HepG2 (cell line): ENCODE data around the gene SHPK. TPM values are rescaled to one million over a fixed set of nuclear protein-coding genes. Genes with fewer than 3 reads are reported as not detected.

Experiments used
- ATAC-seq: fragments of 200-7000 bp; cut with Tn5 transposase; 3 replicates; pipeline ENCODE4 v1.9.1; 2020; ENCODE audit warnings: mild to moderate bottlenecking, moderate library complexity
- BruUV-seq: library from RNA; stranded (reverse); fragments of 400-500 nt; replicated peaks from 2 replicates; lab custom pipeline; 2021; lab: Mats Ljungman, UMichigan
- CTCF ChIA-PET: fragments of 300-600 bp; formaldehyde crosslinking; extraction: SDS; loops from one replicate; lab custom pipeline; 2021; ENCODE audit warnings: low total read pairs, inconsistent platforms, low intra/inter-chr PET ratio; lab: Yijun Ruan, JAX
- POLR2A ChIA-PET: fragments of 350-600 bp; sonication (Branson Sonifier 250); formaldehyde crosslinking; loops from one replicate; lab custom pipeline; 2020; ENCODE audit warnings: antibody characterized with exemption, inconsistent platforms; lab: Yijun Ruan, JAX
- DNase-seq: peaks from one replicate; pipeline ENCODE4 v3.0.0-alpha.2; 2015; ENCODE audit warnings: low spot score
- FAIRE-seq: peaks from 3 replicates; lab custom pipeline; 2011; peaks lifted over from hg19 to GRCh38; lab: Jason Lieb, UNC
- H2AFZ ChIP-seq: one replicate; pipeline ENCODE4 v1.6.1; 2011; ENCODE audit warnings: low read length, inconsistent platforms
- H3K27ac ChIP-seq: fragments of 300-600 bp; 3 replicates; pipeline ENCODE4 v1.8.0; 2011; ENCODE audit warnings: mixed run types, mild to moderate bottlenecking, mixed read lengths, low read length, inconsistent platforms; ENCODE audit not compliant: insufficient read depth; ENCODE audit errors: extremely low read length
- H3K27me3 ChIP-seq, 2 experiments: fragments of 200-600 bp in 1 of 2; 2 replicates in 1 of 2; 3 replicates in 1 of 2; pipeline versions ENCODE4 v1.6.0 to v1.8.0; 2011; ENCODE audit warnings: low read length in 2 of 2, mild to moderate bottlenecking in 2 of 2, moderate library complexity in 2 of 2, inconsistent platforms in 1 of 2; ENCODE audit not compliant: insufficient read depth in 2 of 2, control insufficient read depth in 1 of 2
- H3K36me3 ChIP-seq, 2 experiments: fragments of 200-600 bp in 1 of 2; replicated peaks in 1 of 2; 2 replicates in 1 of 2; 3 replicates in 1 of 2; pipeline versions ENCODE4 v1.5.1 to v1.8.0; 2011; ENCODE audit warnings: low read length in 2 of 2, inconsistent platforms in 1 of 2; ENCODE audit not compliant: insufficient read depth in 2 of 2, control insufficient read depth in 1 of 2
- H3K4me1 ChIP-seq: 2 replicates; pipeline ENCODE4 v1.5.1; 2012; ENCODE audit warnings: low read length, inconsistent platforms; ENCODE audit not compliant: insufficient read depth
- H3K4me2 ChIP-seq: 2 replicates; pipeline ENCODE4 v1.6.0; 2011; ENCODE audit warnings: low read depth, low read length, inconsistent platforms
- H3K4me3 ChIP-seq, 3 experiments: fragments of 200-600 bp in 1 of 3; sonication (generic), shearing (Covaris generic) in 1 of 3; replicated peaks in 1 of 3; 2 replicates each; pipeline ENCODE4 v1.5.1; 2011 to 2016; ENCODE audit warnings: low read length in 3 of 3, inconsistent platforms in 2 of 3, low read depth in 2 of 3, mild to moderate bottlenecking in 2 of 3, control low read depth in 1 of 3, mixed read lengths in 1 of 3; ENCODE audit not compliant: insufficient read depth in 1 of 3
- H3K79me2 ChIP-seq: one replicate; pipeline ENCODE4 v1.6.1; 2011; ENCODE audit warnings: low read length, inconsistent platforms; ENCODE audit not compliant: insufficient read depth
- H3K9ac ChIP-seq: 2 replicates; pipeline ENCODE4 v1.6.0; 2011; ENCODE audit warnings: mild to moderate bottlenecking, low read depth, low read length, inconsistent platforms; ENCODE audit not compliant: insufficient read depth
- H3K9me3 ChIP-seq: 2 replicates; pipeline ENCODE4 v1.5.1; 2012; ENCODE audit warnings: mild to moderate bottlenecking, low read length
- H4K20me1 ChIP-seq: 2 replicates; pipeline ENCODE4 v1.6.0; 2011; ENCODE audit warnings: inconsistent platforms, mild to moderate bottlenecking, low read length, moderate library complexity; ENCODE audit not compliant: insufficient read depth
- EP300 ChIP-seq, 3 experiments: sonication (generic) in 1 of 3; formaldehyde crosslinking in 1 of 3; IDR thresholded peaks; 2 replicates each; pipeline versions ENCODE4 v1.5.1 to v1.6.1; 2011 to 2020; ENCODE audit warnings: low read depth in 2 of 3, low read length in 2 of 3, borderline replicate concordance in 1 of 3, improper control_type of control experiment in 1 of 3, mild to moderate bottlenecking in 1 of 3, missing genetic modification reagents in 1 of 3, moderate library complexity in 1 of 3
- FOSL2 ChIP-seq: sonication (generic); formaldehyde crosslinking; IDR thresholded peaks from 2 replicates; pipeline ENCODE4 v1.4.0; 2020; ENCODE audit warnings: missing genetic modification reagents
- KLF12 ChIP-seq: sonication (generic); formaldehyde crosslinking; IDR thresholded peaks from 2 replicates; pipeline ENCODE4 v1.4.0; 2020; ENCODE audit warnings: missing genetic modification reagents, borderline replicate concordance
- MAFF ChIP-seq: IDR thresholded peaks from 2 replicates; pipeline ENCODE4 v1.6.1; 2011; ENCODE audit warnings: low read depth, low read length, improper control_type of control experiment
- POLR2A ChIP-seq, 2 experiments: IDR thresholded peaks; 2 replicates each; pipeline ENCODE4 v1.6.1; 2011; ENCODE audit warnings: low read depth in 2 of 2, low read length in 2 of 2, mild to moderate bottlenecking in 1 of 2, moderate library complexity in 1 of 2; ENCODE audit not compliant: insufficient read depth in 1 of 2
- TBP ChIP-seq: sonication (generic); formaldehyde crosslinking; IDR thresholded peaks from 2 replicates; pipeline ENCODE4 v1.5.0; 2020; ENCODE audit warnings: missing genetic modification reagents
- ZFP36 ChIP-seq: fragments of 150-350 bp; IDR thresholded peaks from 2 replicates; pipeline ENCODE4 v1.6.1; 2018; ENCODE audit warnings: borderline replicate concordance, low read length, low read depth; ENCODE audit not compliant: partially characterized antibody
- ZMYM3 ChIP-seq: sonication (generic); formaldehyde crosslinking; IDR thresholded peaks from 2 replicates; pipeline ENCODE4 v1.5.1; 2020; ENCODE audit warnings: mild to moderate bottlenecking, missing genetic modification reagents
- ZNF317 ChIP-seq: sonication (generic); formaldehyde crosslinking; IDR thresholded peaks from 2 replicates; pipeline ENCODE4 v1.5.0; 2020; ENCODE audit warnings: mild to moderate bottlenecking, missing genetic modification reagents
- ZNF329 ChIP-seq: sonication (generic); formaldehyde crosslinking; IDR thresholded peaks from 2 replicates; pipeline ENCODE4 v1.9.0; 2021; ENCODE audit warnings: low read depth, mild to moderate bottlenecking, missing genetic modification reagents
- WGBS: methylation state at CpG from one replicate; pipeline ENCODE4 v1.1.6; 2017; ENCODE audit warnings: low lambda C conversion rate; 5-methylcytosine and 5-hydroxymethylcytosine counted together
- in situ Hi-C: cut with HindIII; loops from 2 replicates; pipeline ENCODE4 v1.10.0; 2017; ENCODE audit warnings: low pct_unique_long_range_greater_than_20kb; ENCODE audit not compliant: extremely low pct_ligation_motif_present
- intact Hi-C: fragments of 100-400 bp; cut with micrococcal nuclease; formaldehyde crosslinking; loops from one replicate; pipeline ENCODE4 v1.10.0; 2022; ENCODE audit not compliant: unreplicated experiment
- polyA plus RNA-seq, 8 experiments: library from polyadenylated mRNA; depleted of rRNA in 3 of 8; stranded (reverse) in 7 of 8; unstranded in 1 of 8; fragments of >200 nt; fragmentation: Illumina TruSeq in 4 of 8; extraction: Trizol in 4 of 8; gene quantifications; 2 replicates each; pipeline versions ENCODE4 v1.2.1 to v1.2.3, GENCODE V29; 2011 to 2016; ENCODE audit warnings: low read depth in 4 of 8, missing spikeins in 1 of 8, mixed read lengths in 1 of 8; ENCODE audit not compliant: insufficient read depth in 1 of 8
- total RNA-seq, 5 experiments: library from RNA; depleted of rRNA; stranded (reverse); fragments of >200 nt; fragmentation: Illumina TruSeq; extraction: Trizol; gene quantifications; 2 replicates each; pipeline ENCODE4 v1.2.3, GENCODE V29; 2016; ENCODE audit warnings: low read depth in 1 of 5
- TF ChIP-seq, protein P1 (sequence below): sonication (generic); formaldehyde crosslinking; IDR thresholded peaks from 2 replicates; pipeline ENCODE4 v1.5.1; 2020; ENCODE audit warnings: missing genetic modification reagents, mild to moderate bottlenecking, borderline replicate concordance
- TF ChIP-seq, protein P2 (sequence below): sonication (generic); formaldehyde crosslinking; IDR thresholded peaks from 2 replicates; pipeline ENCODE4 v1.4.0; 2020; ENCODE audit warnings: mild to moderate bottlenecking, missing genetic modification reagents
- TF ChIP-seq, protein P3 (sequence below): sonication (generic); formaldehyde crosslinking; IDR thresholded peaks from 2 replicates; pipeline ENCODE4 v1.4.0; 2020; ENCODE audit warnings: mild to moderate bottlenecking, missing genetic modification reagents
- TF ChIP-seq, protein P4 (sequence below): sonication (generic); formaldehyde crosslinking; IDR thresholded peaks from 2 replicates; pipeline ENCODE4 v1.8.1; 2023; ENCODE audit warnings: mild to moderate bottlenecking, inconsistent platforms, moderate library complexity, missing genetic modification reagents, borderline replicate concordance

SHPK gene
- total and polyA plus RNA-seq, 2 of the 13 experiments (the other 11 are each of a cell fraction or from before 2014, with no cell fraction given) = 16.2 to 30.9 TPM

DNA sequence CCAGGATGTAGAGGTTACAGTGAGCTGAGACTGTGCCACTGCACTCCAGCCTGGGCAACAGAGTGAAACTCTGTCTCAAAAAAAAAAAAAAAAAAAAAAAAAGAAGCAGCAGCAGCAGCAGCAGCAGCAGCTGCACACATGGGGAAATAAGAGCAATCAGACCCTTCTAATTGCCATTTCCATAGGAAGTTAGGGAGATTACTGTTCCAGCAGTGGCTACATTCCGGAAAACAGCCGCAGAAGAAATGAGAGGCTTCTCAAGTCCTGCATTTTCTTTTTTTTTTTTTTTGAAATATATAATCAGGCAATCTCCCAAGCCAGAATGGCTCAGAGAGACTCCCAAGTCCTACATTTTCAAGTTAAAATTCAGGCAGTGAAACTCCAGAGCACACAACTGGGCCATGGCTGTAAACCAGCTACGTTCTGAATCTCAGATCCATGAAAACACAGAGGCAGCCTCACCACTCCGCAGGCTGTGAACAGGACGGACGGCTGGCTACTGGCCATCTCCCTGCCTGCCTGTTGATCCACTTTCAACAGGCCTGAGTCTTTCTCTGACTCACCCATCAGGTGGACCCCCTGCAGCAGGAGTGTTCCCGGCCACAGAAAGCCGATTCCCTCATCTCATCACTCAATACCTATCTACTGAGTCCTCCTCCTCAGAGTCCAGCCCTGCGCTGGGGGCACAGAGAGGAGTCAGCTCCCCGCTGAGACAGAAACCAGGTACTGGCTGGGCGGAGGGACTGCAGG, 41.8 kb downstream of the SHPK start:
- DNase-seq = no peak
- no peaks in the 10 kb centered on the region for H4K20me1 ChIP-seq
- no peaks in the 10 kb centered on the region for H3K9me3 ChIP-seq
- TF ChIP-seq, protein P1, sequence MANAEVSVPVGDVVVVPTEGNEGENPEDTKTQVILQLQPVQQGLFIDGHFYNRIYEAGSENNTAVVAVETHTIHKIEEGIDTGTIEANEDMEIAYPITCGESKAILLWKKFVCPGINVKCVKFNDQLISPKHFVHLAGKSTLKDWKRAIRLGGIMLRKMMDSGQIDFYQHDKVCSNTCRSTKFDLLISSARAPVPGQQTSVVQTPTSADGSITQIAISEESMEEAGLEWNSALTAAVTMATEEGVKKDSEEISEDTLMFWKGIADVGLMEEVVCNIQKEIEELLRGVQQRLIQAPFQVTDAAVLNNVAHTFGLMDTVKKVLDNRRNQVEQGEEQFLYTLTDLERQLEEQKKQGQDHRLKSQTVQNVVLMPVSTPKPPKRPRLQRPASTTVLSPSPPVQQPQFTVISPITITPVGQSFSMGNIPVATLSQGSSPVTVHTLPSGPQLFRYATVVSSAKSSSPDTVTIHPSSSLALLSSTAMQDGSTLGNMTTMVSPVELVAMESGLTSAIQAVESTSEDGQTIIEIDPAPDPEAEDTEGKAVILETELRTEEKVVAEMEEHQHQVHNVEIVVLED (CRISPR knock-in tag) = no peak
- no peak for TF ChIP-seq ZMYM3
- TF ChIP-seq, protein P2, sequence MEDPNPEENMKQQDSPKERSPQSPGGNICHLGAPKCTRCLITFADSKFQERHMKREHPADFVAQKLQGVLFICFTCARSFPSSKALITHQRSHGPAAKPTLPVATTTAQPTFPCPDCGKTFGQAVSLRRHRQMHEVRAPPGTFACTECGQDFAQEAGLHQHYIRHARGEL (CRISPR knock-in tag) = no peak
- H2AFZ ChIP-seq = no peak overlapping the region
- no TSS peak for BruUV-seq
- no peak overlapping the region for H3K4me3 ChIP-seq
- in situ Hi-C loops (no loop called here), intact Hi-C loops (no loop called here)
- no peak for FAIRE-seq
- no peak overlapping the region for H3K27ac ChIP-seq
- ChIA-PET POLR2A (no interaction called here), CTCF (no interaction called here)
- no peaks in the 10 kb centered on the region for H3K79me2 ChIP-seq
- H3K36me3 ChIP-seq = peaks cover 16 to 33% of the 10 kb centered on the region in 2 experiments; a peak in 4 of 5 replicates
- H3K4me1 ChIP-seq = no peaks in the 10 kb centered on the region
- H3K4me2 ChIP-seq = no peak overlapping the region
- H3K9ac ChIP-seq = no peak overlapping the region
- H3K27me3 ChIP-seq = no peaks in the 10 kb centered on the region
- no peak for ATAC-seq
- 92% methylated on average over 11 of the region's 11 CpGs for WGBS

DNA sequence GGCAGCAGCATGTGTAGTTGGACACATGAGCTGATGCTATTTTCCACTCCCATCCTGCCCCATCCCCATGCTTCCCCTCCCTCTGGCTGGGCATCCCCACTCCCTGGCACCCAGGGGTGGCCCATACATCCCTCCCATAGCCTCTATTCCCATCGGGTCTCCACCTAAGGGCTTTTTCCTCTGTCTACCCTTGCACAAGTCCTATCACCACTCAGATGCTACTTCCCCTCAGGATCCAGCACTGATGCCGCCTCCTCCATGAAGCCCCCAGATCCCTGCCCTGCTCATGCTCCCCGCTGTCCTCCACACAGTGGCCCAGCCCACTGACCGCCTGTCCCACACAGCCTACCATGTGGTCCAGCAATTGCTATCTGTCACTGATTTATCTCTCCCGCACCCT, 42.7 kb downstream of the SHPK start:
- ATAC-seq = no peak
- Histone ChIP-seq H3K27me3 (no peaks in the 10 kb centered on the region), H4K20me1 (no peaks in the 10 kb centered on the region), H3K9ac (no peak overlapping the region), H3K36me3 (peaks cover 16 to 38% of the 10 kb centered on the region in 2 experiments; a peak in 4 of 5 replicates), H3K4me3 (no peak overlapping the region), H3K4me1 (no peaks in the 10 kb centered on the region), H3K79me2 (no peaks in the 10 kb centered on the region), H3K9me3 (no peaks in the 10 kb centered on the region), H3K4me2 (no peak overlapping the region), H3K27ac (no peak overlapping the region), H2AFZ (no peak overlapping the region)
- in situ Hi-C loops = no loop called here
- 94% methylated on average over 5 of the region's 5 CpGs for WGBS
- no peak for FAIRE-seq
- no peak for DNase-seq
- POLR2A ChIA-PET = no interaction called here
- intact Hi-C loops = no loop called here
- CTCF ChIA-PET = no interaction called here
- BruUV-seq = no TSS peak
- TF ChIP-seq ZNF329 (no peak), ZNF317 (CRISPR knock-in tag) (no peak), TBP (CRISPR knock-in tag) (no peak), POLR2A (IDR thresholded peaks at IDR 0.05; ENCODE audit: insufficient read depth in 1 of 2, low read depth in 2 of 2, low read length in 2 of 2) (no peak), EP300 (IDR thresholded peaks at IDR 0.05; ENCODE audit: low read depth in 2 of 2, low read length in 2 of 2) (no peak), EP300 (CRISPR knock-in tag; IDR thresholded peaks at IDR 0.05; ENCODE audit: borderline replicate concordance) (no peak), KLF12 (CRISPR knock-in tag) (no peak), MAFF (no peak), ZFP36 (no peak), FOSL2 (CRISPR knock-in tag) (no peak)
- TF ChIP-seq, protein P3, sequence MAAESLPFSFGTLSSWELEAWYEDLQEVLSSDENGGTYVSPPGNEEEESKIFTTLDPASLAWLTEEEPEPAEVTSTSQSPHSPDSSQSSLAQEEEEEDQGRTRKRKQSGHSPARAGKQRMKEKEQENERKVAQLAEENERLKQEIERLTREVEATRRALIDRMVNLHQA (CRISPR knock-in tag) = no peak
- TF ChIP-seq, protein P4, sequence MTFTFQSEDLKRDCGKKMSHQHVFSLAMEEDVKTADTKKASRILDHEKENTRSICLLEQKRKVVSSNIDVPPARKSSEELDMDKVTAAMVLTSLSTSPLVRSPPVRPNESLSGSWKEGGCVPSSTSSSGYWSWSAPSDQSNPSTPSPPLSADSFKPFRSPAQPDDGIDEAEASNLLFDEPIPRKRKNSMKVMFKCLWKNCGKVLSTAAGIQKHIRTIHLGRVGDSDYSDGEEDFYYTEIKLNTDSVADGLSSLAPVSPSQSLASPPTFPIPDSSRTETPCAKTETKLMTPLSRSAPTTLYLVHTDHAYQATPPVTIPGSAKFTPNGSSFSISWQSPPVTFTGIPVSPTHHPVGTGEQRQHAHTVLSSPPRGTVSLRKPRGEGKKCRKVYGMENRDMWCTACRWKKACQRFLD (CRISPR knock-in tag) = no peak
